GM18909 (cell line): ENCODE data around the gene C3orf22.

Experiments
- ATAC-seq: cut with Tn5 transposase; IDR thresholded peaks from one replicate; pipeline ENCODE4 v1.9.1; 2021; ENCODE audit warnings: mild to moderate bottlenecking; ENCODE audit not compliant: unreplicated experiment, poor library complexity

Gene C3orf22

GRCh38 chr3:126529585-126530170 lies 29.1 kb downstream of the C3orf22 start:
- no peak for ATAC-seq

GRCh38 chr3:126528800-126529541 lies 29.8 kb downstream of the C3orf22 start:
- no peak for ATAC-seq

GRCh38 chr3:126528419-126528799 lies 30.3 kb downstream of the C3orf22 start:
- ATAC-seq: no peak

- ATAC-seq: no peak
Observed at GRCh38 chr3:126527455-126528211, 31.1 kb downstream of the C3orf22 start.

GRCh38 chr3:126527006-126527405 lies 31.7 kb downstream of the C3orf22 start:
- no peak for ATAC-seq

GRCh38 chr3:126526668-126527005 lies 32.1 kb downstream of the C3orf22 start:
- ATAC-seq: no peak

- no peak for ATAC-seq
Observed at GRCh38 chr3:126525853-126526667, 32.7 kb downstream of the C3orf22 start.

- no peak for ATAC-seq
Observed at GRCh38 chr3:126525091-126525852, 33.5 kb downstream of the C3orf22 start.

- no peak for ATAC-seq
Observed at GRCh38 chr3:126524429-126524988, 34.2 kb downstream of the C3orf22 start.

- ATAC-seq: no peak
Observed at GRCh38 chr3:126523745-126524428, 34.8 kb downstream of the C3orf22 start, which contains the start of gene CHST13. TSS of gene CHST13 (plus strand) at chr3:126524155. CDS start at chr3:126524333, 178 bp downstream.

GRCh38 chr3:126522363-126522788 lies 36.4 kb downstream of the C3orf22 start:
- no peak for ATAC-seq

GRCh38 chr3:126521122-126521891 lies 37.4 kb downstream of the C3orf22 start:
- ATAC-seq: no peak

GRCh38 chr3:126519506-126520455 lies 39.0 kb downstream of the C3orf22 start:
- ATAC-seq: no peak

- ATAC-seq: no peak
Observed at GRCh38 chr3:126518779-126519177, 40.0 kb downstream of the C3orf22 start.

GRCh38 chr3:126517986-126518778 lies 40.5 kb downstream of the C3orf22 start:
- no peak for ATAC-seq

GRCh38 chr3:126517291-126517951 lies 41.3 kb downstream of the C3orf22 start, which contains the start of gene UROC1:
TSS of gene UROC1 (minus strand) at chr3:126517773. CDS start at chr3:126517719, 54 bp downstream.
- ATAC-seq: no peak
